ENCODE measurements around the gene CTDP1. TPM values are rescaled to one million over a fixed set of nuclear protein-coding genes. Genes with fewer than 3 reads are reported as not detected.

CTDP1 gene
- total RNA-seq, 1 donor from 2014 or later: 34.8 TPM

DNA sequence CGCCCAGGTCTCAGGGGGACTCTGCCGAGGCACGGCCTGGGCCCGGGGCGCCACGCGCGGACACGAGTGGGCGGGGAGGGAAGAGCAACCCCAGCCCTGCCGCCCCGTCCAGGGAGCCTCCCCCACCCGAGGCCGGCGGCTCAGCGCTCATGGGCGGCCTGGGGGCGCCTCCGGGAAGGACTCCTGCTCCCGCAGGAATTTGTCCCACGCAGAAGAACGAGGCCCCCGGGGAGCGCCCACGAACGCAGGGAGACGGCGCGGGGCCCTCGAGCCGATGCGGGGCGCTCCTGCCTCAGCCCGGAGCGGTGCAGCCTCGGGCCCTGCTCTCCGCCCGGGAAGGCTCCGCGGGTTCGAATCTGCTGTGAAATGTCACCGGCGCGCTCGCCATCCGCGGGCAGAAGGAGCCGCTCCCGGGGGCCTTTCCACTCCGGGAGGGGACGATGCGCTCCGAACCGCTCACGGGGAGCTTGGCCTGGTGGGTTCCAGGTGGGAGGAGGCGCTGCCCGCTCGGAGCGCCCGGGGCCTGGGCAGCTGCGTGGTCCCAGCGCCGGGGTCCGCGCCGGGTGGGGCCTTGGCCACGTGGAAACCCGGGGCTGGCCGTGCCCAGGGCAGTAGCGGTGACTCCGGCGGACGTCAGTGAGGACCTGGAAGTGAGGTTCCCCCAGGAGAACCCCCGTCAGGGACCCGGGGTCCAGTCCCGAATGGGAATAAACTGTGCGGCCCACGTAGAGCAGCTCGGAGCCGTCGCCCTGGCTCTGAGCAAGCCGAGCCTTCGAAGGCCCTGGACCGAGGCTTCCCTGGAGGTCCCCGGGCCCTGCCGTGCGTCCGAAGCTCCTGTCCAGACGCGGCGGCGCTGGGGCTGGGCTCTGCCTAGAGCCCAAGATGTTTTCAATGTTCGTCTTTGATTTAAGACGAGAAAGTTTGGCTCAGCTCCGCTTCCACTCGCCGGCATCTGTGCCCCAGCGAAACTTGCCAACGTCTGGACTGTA lies 41.4 kb upstream of the CTDP1 start:
- no peak overlapping the region for H3K4me3 Mint-ChIP-seq (ENCODE audit: unreplicated experiment)
- no peak overlapping the region for H3K27ac Mint-ChIP-seq (ENCODE audit: unreplicated experiment)
- H3K36me3 Mint-ChIP-seq (ENCODE audit: unreplicated experiment): peaks cover 8% of the 10 kb centered on the region
- no peaks in the 10 kb centered on the region for H3K4me1 Mint-ChIP-seq (ENCODE audit: low read depth, unreplicated experiment)
- no peak for DNase-seq
- peaks cover 25% of the 10 kb centered on the region for H3K27me3 Mint-ChIP-seq (ENCODE audit: unreplicated experiment)
- H3K9me3 Mint-ChIP-seq (ENCODE audit: unreplicated experiment): peaks cover 3% of the 10 kb centered on the region
- TF ChIP-seq, protein P1, sequence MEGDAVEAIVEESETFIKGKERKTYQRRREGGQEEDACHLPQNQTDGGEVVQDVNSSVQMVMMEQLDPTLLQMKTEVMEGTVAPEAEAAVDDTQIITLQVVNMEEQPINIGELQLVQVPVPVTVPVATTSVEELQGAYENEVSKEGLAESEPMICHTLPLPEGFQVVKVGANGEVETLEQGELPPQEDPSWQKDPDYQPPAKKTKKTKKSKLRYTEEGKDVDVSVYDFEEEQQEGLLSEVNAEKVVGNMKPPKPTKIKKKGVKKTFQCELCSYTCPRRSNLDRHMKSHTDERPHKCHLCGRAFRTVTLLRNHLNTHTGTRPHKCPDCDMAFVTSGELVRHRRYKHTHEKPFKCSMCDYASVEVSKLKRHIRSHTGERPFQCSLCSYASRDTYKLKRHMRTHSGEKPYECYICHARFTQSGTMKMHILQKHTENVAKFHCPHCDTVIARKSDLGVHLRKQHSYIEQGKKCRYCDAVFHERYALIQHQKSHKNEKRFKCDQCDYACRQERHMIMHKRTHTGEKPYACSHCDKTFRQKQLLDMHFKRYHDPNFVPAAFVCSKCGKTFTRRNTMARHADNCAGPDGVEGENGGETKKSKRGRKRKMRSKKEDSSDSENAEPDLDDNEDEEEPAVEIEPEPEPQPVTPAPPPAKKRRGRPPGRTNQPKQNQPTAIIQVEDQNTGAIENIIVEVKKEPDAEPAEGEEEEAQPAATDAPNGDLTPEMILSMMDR (IDR thresholded peaks at IDR 0.05; ENCODE audit: partially characterized antibody, unreplicated experiment): no peak

DNA sequence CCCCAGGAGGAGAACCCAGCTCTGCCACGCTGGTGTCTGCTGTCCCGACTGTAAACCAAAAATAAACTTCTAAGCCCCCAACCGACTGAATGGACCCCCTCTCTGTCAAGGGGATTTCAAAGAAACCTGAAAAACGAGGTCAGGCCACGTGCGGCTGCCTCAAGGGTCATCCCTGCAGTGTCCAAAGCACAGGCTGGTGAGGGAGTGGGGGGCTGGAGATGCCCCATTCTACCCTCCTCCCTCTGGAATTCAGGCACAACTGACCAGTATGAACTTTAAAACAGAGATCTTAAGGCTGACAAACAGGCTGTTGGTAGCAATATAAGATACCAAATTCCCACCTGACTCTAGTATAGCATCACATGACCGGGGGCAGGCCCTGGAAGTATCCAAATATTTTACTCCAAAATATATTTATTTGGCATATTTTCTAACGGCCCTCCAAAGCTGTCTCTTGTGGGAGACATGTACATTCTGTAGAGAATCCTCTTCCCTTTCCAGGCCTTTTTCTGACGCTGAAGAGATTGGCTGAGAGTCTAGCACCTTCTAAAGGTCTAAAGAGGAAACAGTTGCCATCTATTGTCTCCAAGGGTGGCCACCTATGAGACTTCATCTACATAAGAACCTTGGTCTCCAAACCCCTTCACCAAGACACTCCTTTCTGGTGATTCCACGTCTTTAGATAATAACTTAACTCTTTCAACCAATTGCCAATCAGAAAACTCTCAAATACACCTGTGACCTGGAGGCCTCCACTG lies 40.4 kb upstream of the CTDP1 start:
- DNase-seq: no peak
- peaks cover 19% of the 10 kb centered on the region for H3K27me3 Mint-ChIP-seq (ENCODE audit: unreplicated experiment)
- H3K4me3 Mint-ChIP-seq (ENCODE audit: unreplicated experiment): no peak overlapping the region
- peaks cover under 1% of the 10 kb centered on the region for H3K4me1 Mint-ChIP-seq (ENCODE audit: low read depth, unreplicated experiment)
- TF ChIP-seq, protein P1 (IDR thresholded peaks at IDR 0.05; ENCODE audit: partially characterized antibody, unreplicated experiment): no peak
- peaks cover 2% of the 10 kb centered on the region for H3K9me3 Mint-ChIP-seq (ENCODE audit: unreplicated experiment)
- H3K27ac Mint-ChIP-seq (ENCODE audit: unreplicated experiment): no peak overlapping the region
- no peaks in the 10 kb centered on the region for H3K36me3 Mint-ChIP-seq (ENCODE audit: unreplicated experiment)

DNA sequence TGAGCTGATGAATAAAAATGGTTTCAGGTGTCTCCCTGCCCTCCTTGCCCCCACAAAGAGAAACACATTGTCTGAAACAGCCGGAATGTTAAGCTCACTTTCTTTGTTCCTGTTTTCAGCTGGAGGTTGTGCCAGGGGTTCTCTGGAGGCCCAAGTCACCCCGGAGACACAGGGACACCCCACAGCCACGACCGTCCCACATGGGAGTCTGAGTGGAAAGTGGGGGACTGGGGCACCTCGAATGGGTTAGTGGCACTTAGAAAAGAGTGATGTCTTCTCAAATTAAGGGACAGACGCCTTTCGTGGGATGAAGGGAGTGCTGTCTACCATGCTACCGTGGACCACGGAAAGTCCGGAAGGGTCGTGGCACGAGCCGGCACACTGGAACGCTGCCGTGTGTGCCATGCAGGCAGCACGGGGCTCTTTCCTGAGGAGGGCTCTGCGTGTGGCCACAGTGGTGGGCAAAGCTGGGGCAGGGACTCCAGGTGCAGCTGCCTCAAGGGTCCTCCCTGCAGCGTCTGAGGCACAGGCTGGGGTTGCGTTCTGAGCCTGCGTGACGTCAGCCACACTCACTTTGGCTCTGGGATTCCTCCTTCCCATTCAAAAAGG lies 39.4 kb upstream of the CTDP1 start:
- no peaks in the 10 kb centered on the region for H3K36me3 Mint-ChIP-seq (ENCODE audit: unreplicated experiment)
- peaks cover 8% of the 10 kb centered on the region for H3K4me1 Mint-ChIP-seq (ENCODE audit: low read depth, unreplicated experiment)
- peaks cover 13% of the 10 kb centered on the region for H3K27me3 Mint-ChIP-seq (ENCODE audit: unreplicated experiment)
- H3K9me3 Mint-ChIP-seq (ENCODE audit: unreplicated experiment): peaks cover 5% of the 10 kb centered on the region
- DNase-seq: no peak
- H3K4me3 Mint-ChIP-seq (ENCODE audit: unreplicated experiment): no peak overlapping the region
- H3K27ac Mint-ChIP-seq (ENCODE audit: unreplicated experiment): no peak overlapping the region
- TF ChIP-seq, protein P1 (IDR thresholded peaks at IDR 0.05; ENCODE audit: partially characterized antibody, unreplicated experiment): no peak

DNA sequence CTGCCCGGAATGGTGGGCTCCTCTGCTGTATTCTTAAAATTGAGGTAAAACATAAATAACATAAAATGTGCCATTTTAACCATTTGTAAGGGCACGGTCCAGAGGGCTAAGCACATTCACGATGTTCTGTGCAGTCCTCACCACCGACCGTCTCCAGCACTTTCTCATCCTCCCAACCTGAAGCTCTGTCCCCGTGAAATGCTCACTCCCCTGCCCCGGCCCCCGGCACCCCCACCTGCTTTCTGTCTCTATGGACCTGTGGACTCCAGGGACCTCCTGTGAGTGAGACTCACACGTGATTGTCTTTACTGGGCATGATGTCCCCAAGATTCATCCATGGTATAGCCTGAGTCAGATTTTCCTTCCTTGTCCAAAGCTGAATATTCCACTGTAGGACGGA lies 38.7 kb upstream of the CTDP1 start:
- H3K4me3 Mint-ChIP-seq (ENCODE audit: unreplicated experiment): no peak overlapping the region
- H3K9me3 Mint-ChIP-seq (ENCODE audit: unreplicated experiment): peaks cover 3% of the 10 kb centered on the region
- no peak overlapping the region for H3K27ac Mint-ChIP-seq (ENCODE audit: unreplicated experiment)
- peaks cover 11% of the 10 kb centered on the region for H3K4me1 Mint-ChIP-seq (ENCODE audit: low read depth, unreplicated experiment)
- H3K27me3 Mint-ChIP-seq (ENCODE audit: unreplicated experiment): peaks cover 12% of the 10 kb centered on the region
- no peak for DNase-seq
- TF ChIP-seq, protein P1 (IDR thresholded peaks at IDR 0.05; ENCODE audit: partially characterized antibody, unreplicated experiment): no peak
- no peaks in the 10 kb centered on the region for H3K36me3 Mint-ChIP-seq (ENCODE audit: unreplicated experiment)

Measured in glutamatergic neuron (in vitro differentiated cells).